ENCODE data around the gene TMEM168. TPM values are rescaled to one million over a fixed set of nuclear protein-coding genes. Genes with fewer than 3 reads are reported as not detected.

The TMEM168 gene
- total RNA-seq, 2 donors from 2014 or later: 20.5 to 27.0 TPM

GRCh38 chr7:112715525-112715924, 74.7 kb downstream of the TMEM168 start:
- no peak for DNase-seq (ENCODE audit: low spot score)
- H3K27me3 ChIP-seq (replicated peaks; ENCODE audit: insufficient read depth): no peaks in the 10 kb centered on the region
- H3K27ac ChIP-seq: no peak overlapping the region
- 90% methylated on average over 4 of the region's 4 CpGs for WGBS
- intact Hi-C loops (cut with DNase I): no loop called here
- no peaks in the 10 kb centered on the region for H3K36me3 ChIP-seq
- no peaks in the 10 kb centered on the region for H3K4me1 ChIP-seq (replicated peaks)
- no peak overlapping the region for H3K4me3 ChIP-seq
- no peaks in the 10 kb centered on the region for H3K9me3 ChIP-seq
- TF ChIP-seq POLR2AphosphoS5 (IDR thresholded peaks at IDR 0.05): no peak
- no peak for TF ChIP-seq CTCF (IDR thresholded peaks at IDR 0.05)
- no peak for TF ChIP-seq POLR2A (IDR thresholded peaks at IDR 0.05)

- Histone ChIP-seq H3K9me3 (no peaks in the 10 kb centered on the region), H3K4me1 (replicated peaks) (no peaks in the 10 kb centered on the region), H3K27ac (no peak overlapping the region), H3K4me3 (no peak overlapping the region), H3K27me3 (replicated peaks; ENCODE audit: insufficient read depth) (no peaks in the 10 kb centered on the region), H3K36me3 (no peaks in the 10 kb centered on the region)
- WGBS: 98% methylated on average over 2 of the region's 2 CpGs
- DNase-seq (ENCODE audit: low spot score): no peak
- intact Hi-C loops (cut with DNase I): no loop called here
- no peak for TF ChIP-seq POLR2AphosphoS5 (IDR thresholded peaks at IDR 0.05)
- no peak for TF ChIP-seq CTCF (IDR thresholded peaks at IDR 0.05)
- no peak for TF ChIP-seq POLR2A (IDR thresholded peaks at IDR 0.05)
Observed at GRCh38 chr7:112714917-112715316, 75.3 kb downstream of the TMEM168 start.
